Heart right ventricle (tissue), 16 donors: ENCODE results near the gene LRFN5. TPM values are rescaled to one million over a fixed set of nuclear protein-coding genes. Genes with fewer than 3 reads are reported as not detected.

Experiments
- ATAC-seq, 8 donors: fragments of 200-7000 bp; cut with Tn5 transposase; one replicate each; pipeline ENCODE4 v1.9.1; 2020; ENCODE audit warnings: mild to moderate bottlenecking in 8 of 8, moderate library complexity in 8 of 8, moderate number of reproducible peaks in 1 of 8
- DNase-seq, 2 donors: peaks; one replicate each; pipeline ENCODE4 v3.0.0-alpha.2; 2020
- H3K27ac ChIP-seq, 10 donors: fragments of 200-600 bp; sonication (generic) in 2 of 10; one replicate each; pipeline versions ENCODE4 v1.5.0 to v1.8.0; 2020 to 2022; ENCODE audit warnings: mild to moderate bottlenecking in 3 of 10
- H3K27me3 ChIP-seq, 7 donors: fragments of 200-600 bp; one replicate each; pipeline ENCODE4 v1.8.0; 2021 to 2022; ENCODE audit warnings: mild to moderate bottlenecking in 2 of 7
- H3K36me3 ChIP-seq, 9 donors: fragments of 200-600 bp; sonication (generic) in 1 of 9; one replicate each; pipeline versions ENCODE4 v1.5.0 to v1.8.0; 2020 to 2022; ENCODE audit warnings: mild to moderate bottlenecking in 2 of 9
- H3K4me1 ChIP-seq, 9 donors: fragments of 200-600 bp; sonication (generic) in 1 of 9; one replicate each; pipeline versions ENCODE4 v1.5.0 to v1.8.0; 2020 to 2022; ENCODE audit warnings: mild to moderate bottlenecking in 4 of 9
- H3K4me3 ChIP-seq, 10 donors: fragments of 200-600 bp; sonication (generic) in 2 of 10; one replicate each; pipeline versions ENCODE4 v1.5.0 to v1.8.0; 2020 to 2022; ENCODE audit warnings: mild to moderate bottlenecking in 7 of 10, moderate library complexity in 2 of 10
- H3K9me3 ChIP-seq, 11 donors: fragments of 200-600 bp in 10 of 11; sonication (generic) in 2 of 11; one replicate each; pipeline versions ENCODE4 v1.5.0 to v1.8.0; 2013 to 2022; ENCODE audit warnings: mild to moderate bottlenecking in 2 of 11, control low read depth in 1 of 11, moderate library complexity in 1 of 11
- WGBS, 2 donors: extraction: QIAGEN DNeasy Blood & Tissue Kit; methylation state at CpG; one replicate each; pipeline ENCODE4 v1.1.7; 2013; ENCODE audit warnings: inconsistent platforms in 1 of 2; 5-methylcytosine and 5-hydroxymethylcytosine counted together
- intact Hi-C, 10 donors: fragments of 100-400 bp; cut with DNase I; formaldehyde crosslinking; loops; one replicate each; pipeline versions ENCODE4 v1.11.1 to v1.14.2; 2022
- polyA plus RNA-seq, 2 donors: library from polyadenylated mRNA; stranded (reverse); fragments of 200-250 nt; gene quantifications; one replicate each; pipeline ENCODE4 v1.2.3, GENCODE V29; 2013
- total RNA-seq, 10 donors: library from RNA; stranded (reverse); fragmentation: NEBNext Ultra II Directional in 3 of 10; extraction: Animal tissue kit (Norgen Biotek cat#: 25700) in 3 of 10; gene quantifications; one replicate each; pipeline versions ENCODE4 v1.2.1 to v1.2.4, GENCODE V29; 2021 to 2023
- TF ChIP-seq, protein P1 (sequence below), 9 donors: fragments of 200-600 bp; sonication (generic) in 2 of 9; IDR thresholded peaks; one replicate each; pipeline versions ENCODE4 v1.5.0 to v1.8.0; 2021 to 2022; ENCODE audit warnings: antibody characterized with exemption in 9 of 9, mild to moderate bottlenecking in 5 of 9, moderate library complexity in 1 of 9
- donor health status: Arrhythmogenic right ventricular cardiomyopathy.
- donor health status: ischemic (EF 13 %, LVEDD 7.1; RV severe dilation, severe dysfunction).
- donor health status: healthy with polysubstance abuse.
- donor health status: DM: no; HTN: yes; CAD: no.
- donor health status: DM: no; HTN: no; CAD: no.
- donor health status: ischemic (EF 25% LVEDD 6.9; RV normal size, moderate dysfunction).
- donor health status: ischemic (EF 25% LVEDD 5.7; RV mildly dilated, moderate dysfunction).
- donor health status: healthy.
- donor health status: DM: yes; HTN: yes; CAD: no.
- donor health status: Ischemic cardiomyopathy.
- donor health status: ischemic (EF 35%, LVEDD 5.7; RV mildly dilated, moderate dysfunction).
- donor health status: nonischemic (EF 11% LVEDD 7.7; RV severe dilation, severe dysfunction).
- donor health status: DM: yes; HTN: yes; CAD: no.
- donor health status: PGD.
- donor health status: ischemic (EF 29% LVEDD 5.4; RV normal size, mild dysfunction).
- donor health status: nonischemic (EF 23%, LVEDD 6.1; RV moderate dilation, normal function).

Gene LRFN5
- total and polyA plus RNA-seq, 12 donors, result 0.13 to 1.5 (median 0.49) TPM; not detected in 1

DNA sequence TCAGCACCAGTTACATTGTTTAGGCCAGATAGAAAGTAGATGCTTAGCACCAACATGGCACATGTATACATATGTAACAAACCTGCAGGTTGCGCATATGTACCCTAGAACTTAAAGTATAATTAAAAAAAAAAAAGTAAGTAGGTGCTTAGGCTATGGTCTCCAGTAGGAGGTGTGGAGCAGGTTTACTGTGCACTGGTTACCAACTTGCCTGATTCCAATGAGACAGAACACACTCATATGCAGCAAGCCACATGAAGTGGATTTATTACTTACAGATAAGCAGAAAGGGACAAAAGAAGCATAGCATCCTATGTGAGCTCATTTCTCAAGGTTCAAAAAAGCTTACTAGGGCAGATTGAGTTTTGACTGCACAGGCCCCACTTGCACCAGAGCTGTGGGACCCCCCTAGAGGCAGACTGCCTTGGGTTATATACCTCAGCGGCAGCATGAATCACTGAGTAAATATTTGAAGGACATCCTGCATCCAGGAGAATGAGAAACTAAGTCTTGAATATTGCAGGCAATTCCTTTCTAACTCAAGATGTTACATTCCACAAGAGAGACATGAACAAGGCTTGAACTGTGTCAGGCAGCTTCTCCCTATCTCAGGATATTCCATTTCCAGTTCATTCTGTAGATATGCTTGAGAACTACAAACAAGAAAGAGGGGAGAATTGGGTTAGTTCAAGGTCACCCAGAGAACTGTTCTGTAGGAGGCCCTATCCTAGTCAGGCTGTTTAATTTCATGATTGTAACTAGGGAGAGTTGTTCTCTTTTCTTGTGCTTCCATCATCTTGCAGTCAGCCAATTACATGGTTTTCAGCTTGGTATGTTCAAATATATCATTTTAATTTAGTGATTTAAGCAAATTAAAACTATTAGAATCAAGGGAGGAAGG lies 30.1 kb downstream of the LRFN5 start:
- TF ChIP-seq, protein P1, sequence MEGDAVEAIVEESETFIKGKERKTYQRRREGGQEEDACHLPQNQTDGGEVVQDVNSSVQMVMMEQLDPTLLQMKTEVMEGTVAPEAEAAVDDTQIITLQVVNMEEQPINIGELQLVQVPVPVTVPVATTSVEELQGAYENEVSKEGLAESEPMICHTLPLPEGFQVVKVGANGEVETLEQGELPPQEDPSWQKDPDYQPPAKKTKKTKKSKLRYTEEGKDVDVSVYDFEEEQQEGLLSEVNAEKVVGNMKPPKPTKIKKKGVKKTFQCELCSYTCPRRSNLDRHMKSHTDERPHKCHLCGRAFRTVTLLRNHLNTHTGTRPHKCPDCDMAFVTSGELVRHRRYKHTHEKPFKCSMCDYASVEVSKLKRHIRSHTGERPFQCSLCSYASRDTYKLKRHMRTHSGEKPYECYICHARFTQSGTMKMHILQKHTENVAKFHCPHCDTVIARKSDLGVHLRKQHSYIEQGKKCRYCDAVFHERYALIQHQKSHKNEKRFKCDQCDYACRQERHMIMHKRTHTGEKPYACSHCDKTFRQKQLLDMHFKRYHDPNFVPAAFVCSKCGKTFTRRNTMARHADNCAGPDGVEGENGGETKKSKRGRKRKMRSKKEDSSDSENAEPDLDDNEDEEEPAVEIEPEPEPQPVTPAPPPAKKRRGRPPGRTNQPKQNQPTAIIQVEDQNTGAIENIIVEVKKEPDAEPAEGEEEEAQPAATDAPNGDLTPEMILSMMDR (IDR thresholded peaks at IDR 0.05), result no peak
- ATAC-seq (no peak), DNase-seq (no peak)
- Histone ChIP-seq H3K27me3 (no peaks in the 10 kb centered on the region), H3K36me3 (no peaks in the 10 kb centered on the region), H3K27ac (no peak overlapping the region), H3K4me1 (no peaks in the 10 kb centered on the region), H3K4me3 (no peak overlapping the region), H3K9me3 (peaks cover 0 to 6% (median 0%) of the 10 kb centered on the region in 11 donors)
- WGBS, 2 donors, result 81 to 93% methylated on average over 2 of the region's 2 CpGs
- intact Hi-C loops, result no loop called here

DNA sequence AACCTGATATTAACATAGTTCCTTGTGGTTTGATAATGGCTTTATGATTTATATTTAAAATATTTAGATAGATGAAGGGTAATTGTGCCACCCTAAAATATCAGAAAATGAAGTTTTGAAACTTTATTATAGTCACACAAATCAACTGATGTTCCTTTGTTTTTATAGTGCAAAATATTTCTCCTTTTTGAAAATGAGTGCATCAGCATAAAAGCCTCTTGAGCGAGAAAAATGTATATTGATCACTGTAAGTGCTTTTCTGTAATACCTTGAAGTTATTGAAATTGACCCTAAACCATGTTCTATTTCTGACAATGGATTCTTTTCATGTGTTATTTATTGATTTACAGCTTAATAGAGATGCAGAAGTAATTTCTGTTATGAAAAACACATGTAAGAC lies 35.0 kb downstream of the LRFN5 start:
- ATAC-seq (no peak), DNase-seq (no peak)
- Histone ChIP-seq H3K27ac (no peak overlapping the region), H3K4me1 (no peaks in the 10 kb centered on the region), H3K4me3 (no peak overlapping the region), H3K9me3 (peaks cover 0 to 6% (median 0%) of the 10 kb centered on the region in 11 donors), H3K36me3 (no peaks in the 10 kb centered on the region), H3K27me3 (no peaks in the 10 kb centered on the region)
- intact Hi-C loops, result no loop called here
- TF ChIP-seq, protein P1 (IDR thresholded peaks at IDR 0.05), result no peak
- 95 to 99% methylated on average over 1 of the region's 1 CpG for WGBS, 2 donors

DNA sequence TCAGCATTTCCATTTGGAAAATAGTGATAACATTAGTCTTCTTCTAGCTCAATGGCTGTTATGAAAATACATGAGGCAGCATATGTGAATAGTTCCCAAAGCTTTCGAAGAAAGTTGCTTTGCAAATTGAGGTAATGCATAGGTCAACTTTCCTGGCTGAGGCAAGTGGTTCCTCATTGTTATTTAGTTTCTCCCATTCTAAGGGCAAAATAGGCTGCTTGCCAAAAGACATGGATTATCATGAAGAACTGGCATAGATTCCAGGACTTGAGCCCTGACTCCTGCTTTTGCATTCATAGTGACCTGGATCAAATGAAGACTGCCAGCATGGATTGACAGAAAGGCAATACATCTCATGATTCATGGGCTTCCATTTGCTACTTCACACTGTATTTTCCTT lies 35.7 kb downstream of the LRFN5 start:
- DNase-seq (no peak), ATAC-seq (no peak)
- H3K36me3 ChIP-seq, result no peaks in the 10 kb centered on the region
- H3K9me3 ChIP-seq, result peaks cover 0 to 6% (median 0%) of the 10 kb centered on the region in 11 donors
- 67 to 76% methylated on average over 1 of the region's 1 CpG for WGBS, 2 donors
- no peak overlapping the region for H3K27ac ChIP-seq
- intact Hi-C loops, result no loop called here
- TF ChIP-seq, protein P1 (IDR thresholded peaks at IDR 0.05), result no peak
- H3K27me3 ChIP-seq, result no peaks in the 10 kb centered on the region
- H3K4me3 ChIP-seq, result no peak overlapping the region
- H3K4me1 ChIP-seq, result no peaks in the 10 kb centered on the region

DNA sequence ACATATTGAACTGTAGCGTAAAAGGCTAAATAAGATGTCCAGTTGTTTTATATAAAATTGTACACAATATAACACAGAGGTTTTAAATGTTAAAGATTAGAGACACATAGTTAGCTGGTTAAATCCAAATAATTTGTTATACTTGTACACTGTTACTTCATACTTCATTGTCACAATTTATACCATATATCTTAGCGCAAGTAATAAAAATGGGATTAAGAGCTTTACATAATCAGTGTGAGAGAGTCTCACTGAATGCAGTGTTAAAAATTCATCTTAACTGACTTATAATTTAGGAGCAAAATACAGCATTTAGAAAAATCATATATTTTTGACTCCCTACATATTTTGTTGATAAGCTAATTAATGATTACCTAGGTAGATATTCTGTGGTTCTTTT lies 36.1 kb downstream of the LRFN5 start:
- WGBS, 2 donors, result 96 to 99% methylated on average over 2 of the region's 2 CpGs
- intact Hi-C loops, result no loop called here

More for the DNA sequence above, 36.1 kb downstream of the LRFN5 start:
- Histone ChIP-seq H3K27ac (no peak overlapping the region), H3K4me1 (no peaks in the 10 kb centered on the region), H3K27me3 (no peaks in the 10 kb centered on the region), H3K9me3 (peaks cover 0 to 6% (median 0%) of the 10 kb centered on the region in 11 donors), H3K36me3 (no peaks in the 10 kb centered on the region), H3K4me3 (no peak overlapping the region)
- no peak for ATAC-seq
- no peak for DNase-seq
- TF ChIP-seq, protein P1 (IDR thresholded peaks at IDR 0.05), result no peak
